ENCODE measurements around the gene TBC1D22A. TPM values are rescaled to one million over a fixed set of nuclear protein-coding genes. Genes with fewer than 3 reads are reported as not detected.

The TBC1D22A gene
- total RNA-seq, 2 experiments from 2014 or later: 38.5 to 41.0 TPM

DNA sequence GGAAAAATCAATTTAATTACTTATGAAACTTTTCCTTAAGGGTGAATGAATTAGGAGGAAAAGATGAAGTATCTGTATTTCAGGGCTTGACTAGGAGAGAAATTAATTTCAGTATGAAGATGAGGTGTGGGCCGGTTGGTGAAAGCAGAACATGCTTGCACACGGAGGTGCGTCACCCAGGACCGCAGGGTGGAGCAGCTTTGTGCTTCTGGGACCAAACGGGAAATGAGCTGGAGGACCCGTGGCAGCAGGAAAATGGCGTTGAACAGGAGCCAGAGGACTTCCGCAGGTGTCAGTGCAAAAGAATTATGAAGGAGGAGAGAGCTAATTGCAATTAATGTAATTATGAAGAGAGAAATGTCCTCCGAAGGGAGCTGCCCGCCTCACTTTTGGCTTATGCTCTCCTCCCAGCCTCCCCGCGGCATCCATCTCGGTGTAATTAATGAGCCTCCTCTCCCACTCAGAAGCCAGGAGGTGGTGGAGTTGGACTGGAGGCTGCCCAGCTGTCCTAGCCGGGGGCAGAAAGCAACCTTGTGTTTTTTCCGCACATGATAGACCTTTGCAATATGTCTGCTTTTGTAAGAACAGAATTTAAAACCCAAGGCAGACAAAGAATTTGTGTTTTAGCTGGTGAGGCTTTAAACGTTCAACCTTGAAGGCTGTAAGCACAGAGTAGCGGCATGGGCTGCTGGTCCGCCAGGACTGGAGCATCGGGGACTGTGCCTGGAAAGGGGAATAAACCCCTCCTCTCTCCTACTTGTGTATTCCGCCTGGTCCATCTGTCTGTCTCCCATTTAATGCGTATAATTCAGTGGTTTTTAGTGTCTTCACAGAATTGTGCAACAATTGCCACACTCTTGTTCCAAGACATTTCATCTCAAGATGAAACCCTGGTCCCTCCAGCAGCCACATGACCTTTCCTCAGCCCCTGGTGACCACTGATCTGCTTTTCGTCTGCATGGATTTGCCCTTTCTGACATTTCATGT is 180.6 kb downstream of the TBC1D22A start:
- Mint-ChIP-seq H3K4me3 (no peak overlapping the region), H3K27me3 (no peaks in the 10 kb centered on the region), H3K27ac (no peak overlapping the region), H3K36me3 (ENCODE audit: low read depth) (no peaks in the 10 kb centered on the region), H3K4me1 (no peaks in the 10 kb centered on the region), H3K9me3 (no peaks in the 10 kb centered on the region)
- CTCF ChIA-PET: no interaction called here
- POLR2A ChIA-PET: no interaction called here
- no peak for DNase-seq

DNA sequence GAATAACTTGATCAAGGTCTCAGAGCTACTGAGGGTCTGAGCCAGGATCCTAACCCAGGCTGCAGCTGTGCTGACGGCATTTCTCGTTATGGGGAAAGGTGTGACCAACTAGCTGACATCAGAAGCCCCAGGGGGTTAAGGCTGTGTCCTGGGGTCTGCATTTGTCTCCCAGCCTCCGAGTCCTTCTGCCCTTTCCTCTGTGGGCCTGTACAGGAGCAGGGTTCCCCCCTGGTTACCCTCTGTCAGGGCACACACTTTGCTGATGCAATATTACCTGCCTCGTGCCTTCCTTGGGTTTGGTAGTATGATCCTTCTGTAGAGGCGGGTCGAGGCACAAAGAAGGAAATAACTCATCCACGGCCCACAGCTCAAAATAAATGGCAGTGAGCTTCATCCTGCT is 183.0 kb downstream of the TBC1D22A start:
- POLR2A ChIA-PET: no interaction called here

DNA sequence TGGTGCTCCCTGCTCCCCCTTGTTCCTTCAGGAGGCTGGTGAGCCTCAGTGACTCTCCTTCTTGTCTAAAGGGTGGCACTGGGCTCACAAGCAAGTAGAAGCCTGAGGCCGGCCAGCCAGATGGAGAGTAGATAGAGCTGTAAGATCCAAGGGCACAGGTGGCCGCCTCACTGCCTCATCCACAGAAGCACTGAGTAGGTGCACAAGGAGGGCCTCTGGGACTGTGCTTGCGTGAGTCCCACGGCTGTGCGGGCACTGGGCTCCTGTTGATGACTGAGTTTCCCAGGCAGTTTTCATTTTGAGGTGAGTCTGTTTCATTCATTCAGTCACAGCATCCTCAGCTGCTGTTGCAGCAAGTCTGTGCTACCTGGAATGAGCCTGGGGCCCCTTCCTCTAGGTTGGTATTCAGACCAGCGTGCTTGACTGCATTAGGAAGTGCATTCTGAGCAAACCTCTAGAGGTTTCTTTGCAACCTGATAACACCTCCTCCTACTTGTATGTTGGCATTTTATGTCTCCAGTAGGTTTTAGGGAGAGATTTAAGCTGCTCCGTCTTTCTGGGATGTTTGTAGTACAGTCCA is 184.0 kb downstream of the TBC1D22A start:
- Mint-ChIP-seq H3K27ac (no peak overlapping the region), H3K4me1 (no peaks in the 10 kb centered on the region), H3K9me3 (no peaks in the 10 kb centered on the region), H3K36me3 (ENCODE audit: low read depth) (peaks cover 9% of the 10 kb centered on the region), H3K27me3 (no peaks in the 10 kb centered on the region), H3K4me3 (no peak overlapping the region)
- ChIA-PET CTCF (no interaction called here), POLR2A (no interaction called here)
- DNase-seq: no peak

More for the DNA sequence above, 183.0 kb downstream of the TBC1D22A start:
- CTCF ChIA-PET: no interaction called here
- Mint-ChIP-seq H3K27me3 (no peaks in the 10 kb centered on the region), H3K36me3 (ENCODE audit: low read depth) (peaks cover 8% of the 10 kb centered on the region), H3K9me3 (no peaks in the 10 kb centered on the region), H3K4me3 (no peak overlapping the region), H3K27ac (no peak overlapping the region), H3K4me1 (no peaks in the 10 kb centered on the region)
- no peak for DNase-seq

DNA sequence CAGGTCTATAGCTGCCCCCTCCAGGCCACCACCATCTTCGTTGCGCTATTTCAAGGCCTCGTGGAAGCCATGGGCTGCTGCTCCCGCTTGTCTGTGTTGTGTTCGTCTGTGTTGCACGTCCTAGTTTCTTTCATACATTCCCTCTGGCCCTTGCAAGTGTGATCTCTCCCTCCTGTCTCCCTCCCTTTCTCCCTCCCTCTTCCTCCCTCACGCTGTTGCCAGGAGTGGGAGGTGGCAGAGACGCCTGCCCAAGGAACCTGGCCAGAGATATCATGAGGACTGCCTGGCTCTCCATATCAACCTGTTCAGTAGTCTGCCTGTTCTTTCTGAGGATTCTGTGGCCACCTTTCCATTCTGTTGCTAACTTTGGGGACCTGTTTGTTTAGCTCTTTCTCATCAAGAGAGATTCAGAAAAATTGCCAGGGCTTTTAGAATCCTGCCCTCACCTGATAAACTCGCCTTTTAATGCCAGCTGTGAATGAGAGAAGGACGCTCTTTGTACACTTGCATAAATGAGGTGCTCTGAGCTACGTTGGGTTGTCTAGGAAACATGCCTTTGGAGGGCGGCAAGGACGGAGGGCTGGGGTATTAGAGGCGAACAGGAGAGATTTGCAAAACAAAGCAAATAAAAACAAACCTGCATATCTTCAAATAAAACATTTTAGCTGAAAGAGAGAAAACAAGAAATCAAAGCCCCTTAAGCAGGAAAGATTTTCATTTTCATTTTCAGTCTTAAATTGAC is 185.2 kb downstream of the TBC1D22A start:
- Mint-ChIP-seq H3K27ac (no peak overlapping the region), H3K27me3 (no peaks in the 10 kb centered on the region), H3K4me1 (no peaks in the 10 kb centered on the region), H3K36me3 (ENCODE audit: low read depth) (peaks cover 9% of the 10 kb centered on the region), H3K9me3 (no peaks in the 10 kb centered on the region), H3K4me3 (no peak overlapping the region)
- ChIA-PET POLR2A (no interaction called here), CTCF (no interaction called here)
- no peak for DNase-seq

DNA sequence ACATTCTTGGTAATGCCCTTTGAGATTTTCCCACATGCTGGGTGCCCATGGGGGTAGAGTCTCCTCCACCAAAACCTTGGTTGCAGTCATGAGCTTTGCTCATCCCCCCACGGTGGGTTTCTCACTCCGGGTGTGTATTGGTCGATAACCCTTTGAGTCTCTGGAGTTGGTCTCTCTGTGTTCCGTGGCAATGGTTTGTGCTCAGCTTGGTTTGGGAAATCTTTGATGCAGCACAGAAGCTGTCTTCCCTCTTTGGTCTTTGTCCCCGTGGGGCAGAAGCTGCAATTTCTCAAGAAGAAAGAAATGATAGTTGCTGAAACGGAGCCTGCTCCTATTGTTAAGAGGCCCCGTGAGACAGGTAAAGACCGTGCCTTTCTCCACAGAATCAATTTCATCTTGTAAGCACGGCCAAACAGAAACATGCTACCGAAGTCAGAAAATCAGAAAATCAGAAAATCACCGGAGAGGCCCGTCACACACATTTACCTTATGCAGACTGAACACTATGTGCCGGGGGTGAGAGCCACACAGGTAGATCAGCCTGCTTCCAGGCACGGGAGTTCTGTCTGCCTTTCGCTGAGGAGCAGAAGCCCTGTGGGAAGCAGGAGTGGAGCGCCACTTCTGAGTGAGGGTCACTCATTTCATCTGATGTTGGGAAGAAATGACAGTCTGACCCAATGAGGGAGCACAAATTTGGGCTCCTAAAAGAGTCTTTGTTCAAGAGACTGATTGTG is 186.1 kb downstream of the TBC1D22A start:
- H3K4me1 Mint-ChIP-seq: no peaks in the 10 kb centered on the region

DNA sequence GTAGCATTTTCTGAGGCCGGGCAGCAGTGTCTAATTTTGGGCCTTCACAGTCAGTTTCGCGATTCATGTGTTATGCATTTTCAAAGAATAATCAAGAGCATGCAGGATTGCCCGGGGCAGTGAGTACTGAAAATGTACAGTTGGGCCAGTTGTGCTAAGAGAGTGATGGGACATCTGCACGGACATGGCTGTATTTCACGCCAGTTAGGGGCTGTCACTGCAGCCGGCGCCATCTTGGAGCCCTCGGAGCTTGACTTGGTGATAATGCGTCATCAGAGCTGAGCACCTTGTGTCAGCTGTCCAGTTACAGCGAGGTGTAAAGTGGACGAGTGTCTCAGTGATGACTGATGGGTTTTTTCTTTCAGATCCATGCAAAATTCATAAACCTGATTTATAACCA is 188.9 kb downstream of the TBC1D22A start:
- no peak for DNase-seq
- H3K27ac Mint-ChIP-seq: no peak overlapping the region
- no peaks in the 10 kb centered on the region for H3K4me1 Mint-ChIP-seq
- H3K4me3 Mint-ChIP-seq: no peak overlapping the region
- POLR2A ChIA-PET: no interaction called here
- H3K27me3 Mint-ChIP-seq: no peaks in the 10 kb centered on the region
- peaks cover 9% of the 10 kb centered on the region for H3K36me3 Mint-ChIP-seq (ENCODE audit: low read depth)
- H3K9me3 Mint-ChIP-seq: no peaks in the 10 kb centered on the region
- CTCF ChIA-PET: no interaction called here

More for the DNA sequence above, 186.1 kb downstream of the TBC1D22A start:
- peaks cover 9% of the 10 kb centered on the region for H3K36me3 Mint-ChIP-seq (ENCODE audit: low read depth)
- H3K4me3 Mint-ChIP-seq: no peak overlapping the region
- no peaks in the 10 kb centered on the region for H3K9me3 Mint-ChIP-seq
- DNase-seq: no peak
- H3K27me3 Mint-ChIP-seq: no peaks in the 10 kb centered on the region
- CTCF ChIA-PET: no interaction called here
- POLR2A ChIA-PET: no interaction called here
- no peak overlapping the region for H3K27ac Mint-ChIP-seq

DNA sequence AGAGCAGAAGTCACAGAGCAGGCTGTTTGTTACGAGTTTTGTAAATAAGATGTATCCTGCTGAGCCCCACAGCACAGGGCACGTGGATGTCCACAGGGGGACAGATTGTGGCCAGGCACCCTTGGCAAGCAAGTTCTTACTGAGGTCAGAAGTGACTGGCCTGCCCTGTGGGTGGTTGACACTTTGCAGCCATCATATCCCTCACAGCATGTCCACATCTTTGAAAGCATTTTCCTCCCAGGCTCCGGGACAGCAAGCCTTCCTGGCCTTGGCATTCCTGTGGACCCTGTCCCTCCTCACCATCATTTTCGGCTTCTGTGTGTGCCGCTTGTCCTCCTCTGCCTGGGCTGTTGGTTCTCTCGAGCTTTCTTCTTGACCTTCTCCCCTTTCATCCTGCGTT is 189.5 kb downstream of the TBC1D22A start:
- Mint-ChIP-seq H3K27ac (no peak overlapping the region), H3K4me3 (no peak overlapping the region), H3K27me3 (no peaks in the 10 kb centered on the region), H3K9me3 (no peaks in the 10 kb centered on the region), H3K36me3 (ENCODE audit: low read depth) (peaks cover 9% of the 10 kb centered on the region), H3K4me1 (no peaks in the 10 kb centered on the region)
- DNase-seq: no peak
- CTCF ChIA-PET: no interaction called here
- POLR2A ChIA-PET: no interaction called here

DNA sequence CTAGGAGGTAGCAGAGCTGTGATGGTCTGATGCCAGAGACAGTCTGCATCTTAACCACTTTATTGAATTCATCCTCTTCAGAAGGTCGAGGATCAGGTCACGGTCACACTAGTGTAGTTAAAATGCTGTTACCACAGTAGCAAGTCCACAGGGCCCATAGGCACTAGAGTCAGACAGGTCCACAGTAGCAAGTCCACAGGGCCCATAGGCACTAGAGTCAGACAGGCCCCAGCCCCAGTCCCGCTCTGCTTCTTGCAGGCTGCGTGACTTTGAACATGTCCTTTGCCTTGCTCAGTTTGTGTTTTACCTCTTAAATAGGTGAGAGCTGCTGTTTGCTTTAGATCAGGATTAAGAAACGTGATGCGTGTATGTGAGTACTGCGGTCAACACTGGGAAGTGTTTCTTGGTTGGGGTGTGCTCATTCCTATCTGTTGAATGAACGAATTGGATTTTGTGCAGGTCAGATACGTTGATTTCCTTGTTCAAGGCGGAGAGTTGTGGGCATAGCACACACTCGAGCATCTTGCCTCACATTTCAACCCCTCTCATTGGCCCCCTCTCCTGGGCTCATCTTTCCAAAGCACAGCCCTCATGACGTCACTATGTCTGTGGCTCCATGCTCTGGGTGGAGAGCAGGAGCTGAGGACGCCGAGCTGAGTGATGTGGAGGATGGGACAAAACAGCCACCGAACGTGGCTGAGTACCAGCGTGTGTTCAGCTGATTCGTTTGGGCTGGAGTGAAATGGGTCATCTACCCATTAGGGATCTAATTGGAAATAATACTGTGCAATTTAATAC is 191.7 kb downstream of the TBC1D22A start:
- POLR2A ChIA-PET: no interaction called here
- no peaks in the 10 kb centered on the region for H3K9me3 Mint-ChIP-seq
- no peaks in the 10 kb centered on the region for H3K4me1 Mint-ChIP-seq
- CTCF ChIA-PET: no interaction called here
- DNase-seq: no peak
- no peak overlapping the region for H3K27ac Mint-ChIP-seq
- H3K27me3 Mint-ChIP-seq: no peaks in the 10 kb centered on the region
- H3K4me3 Mint-ChIP-seq: no peak overlapping the region
- peaks cover 5% of the 10 kb centered on the region for H3K36me3 Mint-ChIP-seq (ENCODE audit: low read depth)

DNA sequence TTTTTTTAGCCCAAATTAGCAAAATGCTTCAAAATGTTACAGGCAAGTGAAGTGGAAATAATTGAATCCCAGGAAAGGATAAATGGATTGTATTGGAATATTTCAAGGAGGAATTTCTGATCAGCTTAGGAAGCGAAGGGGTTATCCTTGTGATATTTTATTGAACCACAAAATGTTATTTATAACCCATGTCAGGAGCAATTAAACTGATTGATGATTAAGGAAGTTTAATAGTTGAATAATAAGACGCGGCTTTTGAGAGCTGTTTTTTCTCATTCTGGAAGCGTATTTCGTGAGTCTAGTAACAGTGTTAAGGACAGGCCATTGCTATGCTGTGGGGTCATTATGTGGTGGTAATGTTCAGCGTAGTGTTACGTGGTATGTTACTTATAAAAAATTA is 192.3 kb downstream of the TBC1D22A start:
- Mint-ChIP-seq H3K4me3 (no peak overlapping the region), H3K36me3 (ENCODE audit: low read depth) (peaks cover 5% of the 10 kb centered on the region), H3K27ac (no peak overlapping the region), H3K4me1 (no peaks in the 10 kb centered on the region), H3K27me3 (no peaks in the 10 kb centered on the region), H3K9me3 (no peaks in the 10 kb centered on the region)
- ChIA-PET CTCF (no interaction called here), POLR2A (no interaction called here)
- DNase-seq: no peak

DNA sequence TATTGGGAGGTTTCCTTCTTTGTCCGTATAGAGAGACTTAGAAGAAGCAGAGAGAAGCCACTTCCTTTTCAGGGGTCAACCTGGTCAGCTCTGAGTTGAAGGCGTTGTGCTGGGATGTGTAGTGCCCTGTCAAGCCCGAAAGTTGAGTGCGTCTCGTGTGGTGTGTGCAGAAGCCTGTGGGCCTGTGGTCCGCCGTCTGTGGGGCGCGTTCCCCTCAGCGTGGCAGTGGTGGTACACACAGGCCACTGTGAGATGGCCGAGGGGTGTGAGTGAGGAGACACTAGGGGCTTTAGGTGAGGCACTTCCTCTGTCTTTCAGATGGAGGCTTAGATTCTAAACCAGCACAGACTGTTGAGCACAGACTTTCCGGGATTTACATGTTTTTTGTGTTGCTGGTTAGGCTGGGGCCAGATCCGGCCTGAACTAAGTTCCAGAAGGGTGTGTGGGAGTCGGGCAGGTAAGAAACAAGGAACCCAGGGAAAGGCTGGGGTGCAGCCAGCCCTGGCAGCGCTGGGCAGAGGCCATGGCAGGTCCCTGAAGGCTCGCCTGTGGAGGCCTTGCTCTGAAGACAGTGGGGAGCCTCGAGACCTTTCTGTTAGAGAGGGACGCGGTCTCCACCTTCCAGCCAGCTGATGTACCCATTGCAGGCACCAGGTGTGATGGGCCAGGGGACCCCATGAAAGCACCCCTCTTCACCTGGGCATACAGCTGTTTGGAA is 194.2 kb downstream of the TBC1D22A start:
- no peaks in the 10 kb centered on the region for H3K9me3 Mint-ChIP-seq
- ChIA-PET POLR2A (no interaction called here), CTCF (no interaction called here)
- no peaks in the 10 kb centered on the region for H3K4me1 Mint-ChIP-seq
- no peak overlapping the region for H3K27ac Mint-ChIP-seq
- no peaks in the 10 kb centered on the region for H3K36me3 Mint-ChIP-seq (ENCODE audit: low read depth)
- no peaks in the 10 kb centered on the region for H3K27me3 Mint-ChIP-seq
- DNase-seq: no peak
- H3K4me3 Mint-ChIP-seq: no peak overlapping the region

DNA sequence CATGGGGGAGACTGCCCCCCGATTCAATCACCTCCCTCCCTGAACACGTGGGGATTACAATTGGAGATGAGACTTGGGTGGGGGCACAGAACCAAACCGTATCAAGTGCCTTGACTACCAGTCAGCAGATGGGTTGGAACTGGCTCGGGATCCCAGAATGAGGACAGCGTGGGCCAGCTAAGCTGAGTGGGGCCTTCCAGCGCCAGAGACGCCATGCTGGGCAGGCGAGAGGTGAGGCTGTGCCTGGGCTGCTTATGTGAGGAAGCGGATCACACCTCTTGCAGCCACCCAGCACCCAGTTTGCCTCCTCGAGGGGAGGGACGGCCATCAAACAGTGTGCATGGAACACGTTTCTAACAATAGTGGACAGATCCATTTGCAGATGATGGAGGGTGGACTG is 195.1 kb downstream of the TBC1D22A start:
- CTCF ChIA-PET: no interaction called here
- no peaks in the 10 kb centered on the region for H3K9me3 Mint-ChIP-seq
- no peak for DNase-seq
- POLR2A ChIA-PET: no interaction called here
- H3K4me3 Mint-ChIP-seq: no peak overlapping the region
- no peaks in the 10 kb centered on the region for H3K4me1 Mint-ChIP-seq
- H3K27ac Mint-ChIP-seq: no peak overlapping the region
- H3K36me3 Mint-ChIP-seq (ENCODE audit: low read depth): no peaks in the 10 kb centered on the region
- no peaks in the 10 kb centered on the region for H3K27me3 Mint-ChIP-seq

DNA sequence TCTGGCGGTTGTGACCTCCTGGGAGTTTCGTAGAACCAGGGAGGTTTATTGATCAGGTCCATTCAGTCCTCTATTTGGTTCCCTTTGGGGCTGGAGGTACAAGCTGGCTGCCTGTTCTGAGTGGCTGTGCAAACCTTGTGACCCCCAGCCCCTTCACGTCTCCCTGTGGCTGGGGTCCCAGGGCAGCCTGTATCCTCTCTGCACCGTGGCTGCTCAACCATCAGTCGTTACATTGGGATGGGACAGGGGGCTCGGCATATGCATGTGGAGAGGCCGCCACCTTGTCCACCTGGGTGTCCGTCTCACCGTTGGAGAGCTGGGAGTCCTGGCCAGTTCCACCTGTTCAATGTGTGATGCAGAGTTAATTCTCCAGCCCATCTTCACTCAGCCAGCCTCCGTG is 195.7 kb downstream of the TBC1D22A start:
- H3K27ac Mint-ChIP-seq: no peak overlapping the region
- no peaks in the 10 kb centered on the region for H3K9me3 Mint-ChIP-seq
- H3K27me3 Mint-ChIP-seq: no peaks in the 10 kb centered on the region
- H3K4me3 Mint-ChIP-seq: no peak overlapping the region
- POLR2A ChIA-PET: no interaction called here
- no peak for DNase-seq
- CTCF ChIA-PET: no interaction called here
- H3K4me1 Mint-ChIP-seq: no peaks in the 10 kb centered on the region
- H3K36me3 Mint-ChIP-seq (ENCODE audit: low read depth): no peaks in the 10 kb centered on the region
